HEK293 (cell line): ENCODE measurements around the gene PSMA2.

Experiments used
- CTCF ChIA-PET: fragments of 350-600 bp; formaldehyde crosslinking; extraction: SDS; loops from one replicate; lab custom pipeline; 2021; ENCODE audit warnings: antibody characterized with exemption; lab: Yijun Ruan, JAX
- POLR2A ChIA-PET: fragments of 300-600 bp; formaldehyde crosslinking; extraction: SDS; loops from one replicate; lab custom pipeline; 2020; ENCODE audit warnings: antibody characterized with exemption, inconsistent platforms; lab: Yijun Ruan, JAX
- H3K27ac ChIP-seq: fragments of 200-500 bp; sonication (Bioruptor generic); 2 replicates; pipeline ENCODE4 v1.5.1; 2014; ENCODE audit warnings: low read depth, low read length, control low read depth, inconsistent platforms; ENCODE audit errors: extremely low read depth
- H3K36me3 ChIP-seq, 2 experiments: fragments of 200-500 bp in 1 of 2; sonication (Bioruptor generic) in 1 of 2; 1 replicate in 1 of 2; 2 replicates in 1 of 2; pipeline ENCODE4 v1.5.1; 2014 to 2017; ENCODE audit warnings: inconsistent platforms in 2 of 2, low read length in 2 of 2; ENCODE audit not compliant: control insufficient read depth in 2 of 2, insufficient read depth in 1 of 2
- H3K4me1 ChIP-seq: fragments of 200-500 bp; sonication (Bioruptor generic); 2 replicates; pipeline ENCODE4 v1.5.1; 2014; ENCODE audit warnings: mild to moderate bottlenecking, low read length, inconsistent platforms; ENCODE audit not compliant: control insufficient read depth, insufficient read depth
- H3K4me3 ChIP-seq: 2 replicates; pipeline ENCODE4 v1.5.1; 2011; ENCODE audit warnings: low read depth, mild to moderate bottlenecking, control low read depth, low read length, moderate library complexity
- H3K9me3 ChIP-seq: fragments of 200-500 bp; sonication (Bioruptor generic); 2 replicates; pipeline ENCODE4 v1.5.1; 2014; ENCODE audit warnings: low read depth, low read length, inconsistent platforms; ENCODE audit not compliant: control insufficient read depth, insufficient read depth
- ATF2 ChIP-seq: fragments of 450-650 bp; formaldehyde crosslinking; IDR thresholded peaks from 2 replicates; pipeline ENCODE4 v1.5.1; 2016; ENCODE audit warnings: missing biosample characterization, missing genetic modification characterization, low read depth
- GLIS2 ChIP-seq: fragments of 450-650 bp; formaldehyde crosslinking; IDR thresholded peaks from 2 replicates; pipeline ENCODE4 v1.5.1; 2016; ENCODE audit warnings: missing biosample characterization, missing genetic modification characterization
- KLF8 ChIP-seq: fragments of 450-650 bp; formaldehyde crosslinking; IDR thresholded peaks from 2 replicates; pipeline ENCODE4 v1.5.1; 2016; ENCODE audit warnings: missing biosample characterization, missing genetic modification characterization
- OVOL3 ChIP-seq: fragments of 450-650 bp; formaldehyde crosslinking; IDR thresholded peaks from 2 replicates; pipeline ENCODE4 v1.5.1; 2016; ENCODE audit warnings: missing biosample characterization, missing genetic modification characterization
- PRDM1 ChIP-seq: fragments of 450-650 bp; formaldehyde crosslinking; IDR thresholded peaks from 2 replicates; pipeline ENCODE4; 2016; ENCODE audit warnings: missing biosample characterization, missing genetic modification characterization
- SCRT1 ChIP-seq: fragments of 450-650 bp; formaldehyde crosslinking; IDR thresholded peaks from 2 replicates; pipeline ENCODE4 v1.5.1; 2016; ENCODE audit warnings: missing biosample characterization, missing genetic modification characterization, borderline replicate concordance
- ZBTB48 ChIP-seq: fragments of 450-650 bp; formaldehyde crosslinking; IDR thresholded peaks from 2 replicates; pipeline ENCODE4 v1.5.1; 2016; ENCODE audit warnings: missing biosample characterization, missing genetic modification characterization
- ZBTB7A ChIP-seq: fragments of 450-650 bp; formaldehyde crosslinking; IDR thresholded peaks from 2 replicates; pipeline ENCODE4 v1.5.1; 2016; ENCODE audit warnings: low read depth, missing biosample characterization, missing genetic modification characterization
- ZNF132 ChIP-seq: fragments of 450-650 bp; formaldehyde crosslinking; IDR thresholded peaks from 2 replicates; pipeline ENCODE4 v1.5.1; 2017; ENCODE audit warnings: missing biosample characterization, missing genetic modification characterization, borderline replicate concordance
- ZNF214 ChIP-seq: fragments of 450-650 bp; formaldehyde crosslinking; IDR thresholded peaks from 2 replicates; pipeline ENCODE4 v1.5.1; 2017; ENCODE audit warnings: missing biosample characterization, mild to moderate bottlenecking, missing genetic modification characterization, borderline replicate concordance
- ZNF350 ChIP-seq: fragments of 450-650 bp; formaldehyde crosslinking; IDR thresholded peaks from 2 replicates; pipeline ENCODE4 v1.5.0; 2017; ENCODE audit warnings: missing biosample characterization, mild to moderate bottlenecking, missing genetic modification characterization
- ZNF518A ChIP-seq: fragments of 450-650 bp; formaldehyde crosslinking; conservative IDR thresholded peaks from 2 replicates; pipeline ENCODE4 v1.5.1; 2016; ENCODE audit warnings: low read depth, missing biosample characterization, missing genetic modification characterization
- ZNF521 ChIP-seq: fragments of 450-650 bp; formaldehyde crosslinking; IDR thresholded peaks from 2 replicates; pipeline ENCODE4 v1.5.1; 2017; ENCODE audit warnings: missing biosample characterization, mild to moderate bottlenecking, missing genetic modification characterization
- ZNF548 ChIP-seq: fragments of 450-650 bp; formaldehyde crosslinking; IDR thresholded peaks from 2 replicates; pipeline ENCODE4 v1.5.1; 2016; ENCODE audit warnings: missing biosample characterization, missing genetic modification characterization
- ZNF561 ChIP-seq: fragments of 450-650 bp; IDR thresholded peaks from 2 replicates; pipeline ENCODE4 v1.5.1; 2018; ENCODE audit warnings: missing biosample characterization, missing genetic modification characterization, borderline replicate concordance
- ZNF776 ChIP-seq: fragments of 450-650 bp; formaldehyde crosslinking; IDR thresholded peaks from 2 replicates; pipeline ENCODE4 v1.5.0; 2017; ENCODE audit warnings: missing biosample characterization, missing genetic modification characterization, borderline replicate concordance
- ZSCAN5A ChIP-seq: fragments of 450-650 bp; formaldehyde crosslinking; IDR thresholded peaks from 2 replicates; pipeline ENCODE4 v1.5.1; 2016; ENCODE audit warnings: missing biosample characterization, missing genetic modification characterization
- ZXDB ChIP-seq: fragments of 450-650 bp; formaldehyde crosslinking; IDR thresholded peaks from 2 replicates; pipeline ENCODE4 v1.5.1; 2016; ENCODE audit warnings: missing biosample characterization, missing genetic modification characterization
- TF ChIP-seq, protein P1 (sequence below): fragments of 450-650 bp; formaldehyde crosslinking; optimal IDR thresholded peaks from 2 replicates; pipeline ENCODE3; 2016; ENCODE audit warnings: missing biosample characterization, mild to moderate bottlenecking, missing genetic modification characterization
- TF ChIP-seq, protein P2 (sequence below): sonication (generic); formaldehyde crosslinking; IDR thresholded peaks from 2 replicates; pipeline ENCODE4 v1.8.1; 2022; ENCODE audit warnings: mild to moderate bottlenecking, moderate library complexity, missing genetic modification reagents

PSMA2 gene

DNA sequence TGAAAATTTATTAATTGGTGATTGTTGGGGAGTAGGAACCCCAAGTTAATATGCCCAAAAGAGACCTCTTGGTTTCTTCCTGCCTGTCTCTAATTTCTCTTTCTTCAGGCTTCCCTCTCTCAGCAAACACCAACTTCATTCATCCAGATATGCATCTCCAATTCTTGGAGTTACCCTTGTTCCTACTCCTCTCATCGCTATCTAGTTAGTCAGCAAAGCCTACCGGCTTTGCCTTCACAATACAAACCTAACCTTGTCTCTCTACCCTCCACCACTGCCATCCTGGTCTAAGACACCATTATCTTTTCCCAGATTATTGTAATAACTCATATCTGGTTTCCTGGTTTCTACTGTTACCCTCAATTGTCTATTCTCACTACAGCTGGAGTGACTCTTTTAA is 48.1 kb upstream of the PSMA2 start:
- no peak for TF ChIP-seq ZNF561 (tag by site-specific recombination)
- TF ChIP-seq SCRT1 (tag by site-specific recombination), result no peak
- no peak for TF ChIP-seq ZXDB
- TF ChIP-seq ATF2 (tag by site-specific recombination), result no peak
- TF ChIP-seq ZNF521 (tag by site-specific recombination), result no peak
- Histone ChIP-seq H3K4me1 (no peaks in the 10 kb centered on the region), H3K27ac (no peak overlapping the region), H3K36me3 (no peaks in the 10 kb centered on the region), H3K9me3 (no peaks in the 10 kb centered on the region), H3K4me3 (no peak overlapping the region)
- ChIA-PET POLR2A (no interaction called here), CTCF (interaction anchor here (1.1 kb wide), 1 partner anchor 8 kb away, joined by 3 read pairs; no protein-coding TSS in a partner anchor)

- no peaks in the 10 kb centered on the region for H3K9me3 ChIP-seq
- H3K4me3 ChIP-seq, result no peak overlapping the region
- POLR2A ChIA-PET, result no interaction called here
- H3K4me1 ChIP-seq, result no peaks in the 10 kb centered on the region
- H3K36me3 ChIP-seq, result no peaks in the 10 kb centered on the region
- TF ChIP-seq ZNF214 (tag by site-specific recombination) (no peak), GLIS2 (no peak), ZNF132 (tag by site-specific recombination) (no peak), PRDM1 (tag by site-specific recombination) (no peak), KLF8 (tag by site-specific recombination) (no peak), ZSCAN5A (tag by site-specific recombination) (no peak), ZNF776 (tag by site-specific recombination) (no peak), OVOL3 (tag by site-specific recombination) (no peak), ZNF350 (tag by site-specific recombination) (no peak), ZBTB7A (tag by site-specific recombination) (no peak)
- TF ChIP-seq, protein P1, sequence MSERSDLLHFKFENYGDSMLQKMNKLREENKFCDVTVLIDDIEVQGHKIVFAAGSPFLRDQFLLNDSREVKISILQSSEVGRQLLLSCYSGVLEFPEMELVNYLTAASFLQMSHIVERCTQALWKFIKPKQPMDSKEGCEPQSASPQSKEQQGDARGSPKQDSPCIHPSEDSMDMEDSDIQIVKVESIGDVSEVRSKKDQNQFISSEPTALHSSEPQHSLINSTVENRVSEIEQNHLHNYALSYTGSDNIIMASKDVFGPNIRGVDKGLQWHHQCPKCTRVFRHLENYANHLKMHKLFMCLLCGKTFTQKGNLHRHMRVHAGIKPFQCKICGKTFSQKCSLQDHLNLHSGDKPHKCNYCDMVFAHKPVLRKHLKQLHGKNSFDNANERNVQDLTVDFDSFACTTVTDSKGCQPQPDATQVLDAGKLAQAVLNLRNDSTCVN (tag by site-specific recombination), result no peak
- CTCF ChIA-PET, result no interaction called here
- no peak overlapping the region for H3K27ac ChIP-seq
Measured at GRCh38 chr7:42978496-42978895, 46.5 kb upstream of the PSMA2 start.

GRCh38 chr7:42976371-42976770 is 44.4 kb upstream of the PSMA2 start:
- Histone ChIP-seq H3K27ac (no peak overlapping the region), H3K4me1 (no peaks in the 10 kb centered on the region), H3K4me3 (no peak overlapping the region), H3K36me3 (no peaks in the 10 kb centered on the region), H3K9me3 (no peaks in the 10 kb centered on the region)
- ChIA-PET CTCF (no interaction called here), POLR2A (no interaction called here)
- TF ChIP-seq ZNF548 (tag by site-specific recombination) (no peak), ZNF518A (tag by site-specific recombination) (no peak), ZBTB48 (tag by site-specific recombination) (no peak)
- TF ChIP-seq, protein P1 (tag by site-specific recombination), result no peak
- TF ChIP-seq, protein P2, sequence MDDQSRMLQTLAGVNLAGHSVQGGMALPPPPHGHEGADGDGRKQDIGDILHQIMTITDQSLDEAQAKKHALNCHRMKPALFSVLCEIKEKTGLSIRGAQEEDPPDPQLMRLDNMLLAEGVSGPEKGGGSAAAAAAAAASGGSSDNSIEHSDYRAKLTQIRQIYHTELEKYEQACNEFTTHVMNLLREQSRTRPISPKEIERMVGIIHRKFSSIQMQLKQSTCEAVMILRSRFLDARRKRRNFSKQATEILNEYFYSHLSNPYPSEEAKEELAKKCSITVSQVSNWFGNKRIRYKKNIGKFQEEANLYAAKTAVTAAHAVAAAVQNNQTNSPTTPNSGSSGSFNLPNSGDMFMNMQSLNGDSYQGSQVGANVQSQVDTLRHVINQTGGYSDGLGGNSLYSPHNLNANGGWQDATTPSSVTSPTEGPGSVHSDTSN (CRISPR knock-in tag), result no peak
